Adipocyte (in vitro differentiated cells): ENCODE measurements around the gene CCNQ.

ENCODE experiments used
- DNase-seq: peaks from one replicate; pipeline ENCODE4 v3.0.0-alpha.2; 2015; ENCODE audit warnings: low read depth
- H3K27me3 ChIP-seq: replicated peaks from 2 replicates; pipeline ENCODE4 v1.7.0; 2013; ENCODE audit warnings: mild to moderate bottlenecking, low read length, moderate library complexity; ENCODE audit not compliant: control insufficient read depth, insufficient read depth
- H3K36me3 ChIP-seq: 2 replicates; pipeline ENCODE4 v1.7.0; 2013; ENCODE audit warnings: low read length, mild to moderate bottlenecking, moderate library complexity; ENCODE audit not compliant: control insufficient read depth, insufficient read depth, severe bottlenecking
- H3K4me1 ChIP-seq: 2 replicates; pipeline ENCODE4 v1.7.0; 2013; ENCODE audit warnings: mild to moderate bottlenecking, low read length, moderate library complexity; ENCODE audit not compliant: control insufficient read depth, insufficient read depth
- H3K4me3 ChIP-seq: 2 replicates; pipeline ENCODE4 v1.7.0; 2013; ENCODE audit warnings: mild to moderate bottlenecking, low read length, moderate library complexity
- H3K9ac ChIP-seq: 2 replicates; pipeline ENCODE4 v1.7.0; 2013; ENCODE audit warnings: mild to moderate bottlenecking, low read length, moderate library complexity
- H3K9me3 ChIP-seq: 2 replicates; pipeline ENCODE4 v1.7.0; 2013; ENCODE audit warnings: mild to moderate bottlenecking, low read length, moderate library complexity; ENCODE audit not compliant: control insufficient read depth

Gene CCNQ

GRCh38 chrX:153641627-153642026 lies 42.7 kb upstream of the CCNQ start:
- no peak for DNase-seq
- Histone ChIP-seq H3K27me3 (peaks cover 44% of the 10 kb centered on the region), H3K9ac (no peak overlapping the region)

GRCh38 chrX:153640736-153641575 lies 42.0 kb upstream of the CCNQ start:
- Histone ChIP-seq H3K27me3 (peaks cover 43% of the 10 kb centered on the region), H3K9me3 (no peaks in the 10 kb centered on the region), H3K4me3 (no peak overlapping the region), H3K9ac (no peak overlapping the region), H3K36me3 (no peaks in the 10 kb centered on the region), H3K4me1 (peaks cover 3% of the 10 kb centered on the region)
- DNase-seq = no peak

More at GRCh38 chrX:153641627-153642026, 42.7 kb upstream of the CCNQ start:
- no peaks in the 10 kb centered on the region for H3K36me3 ChIP-seq
- H3K9me3 ChIP-seq = no peaks in the 10 kb centered on the region
- peaks cover 3% of the 10 kb centered on the region for H3K4me1 ChIP-seq
- H3K4me3 ChIP-seq = no peak overlapping the region

- Histone ChIP-seq H3K9ac (no peak overlapping the region), H3K27me3 (peaks cover 39% of the 10 kb centered on the region)
- no peak for DNase-seq
These were observed 41.2 kb upstream of the CCNQ start for GRCh38 chrX:153640045-153640686.

GRCh38 chrX:153639177-153640044 lies 40.5 kb upstream of the CCNQ start:
- H3K4me1 ChIP-seq = peaks cover 3% of the 10 kb centered on the region
- no peaks in the 10 kb centered on the region for H3K9me3 ChIP-seq
- no peak overlapping the region for H3K9ac ChIP-seq
- no peak overlapping the region for H3K4me3 ChIP-seq
- no peaks in the 10 kb centered on the region for H3K36me3 ChIP-seq
- H3K27me3 ChIP-seq = peaks cover 39% of the 10 kb centered on the region
- DNase-seq = no peak

More at GRCh38 chrX:153640045-153640686, 41.2 kb upstream of the CCNQ start:
- Histone ChIP-seq H3K4me3 (no peak overlapping the region), H3K9me3 (no peaks in the 10 kb centered on the region), H3K36me3 (no peaks in the 10 kb centered on the region), H3K4me1 (peaks cover 3% of the 10 kb centered on the region)

- no peaks in the 10 kb centered on the region for H3K9me3 ChIP-seq
- DNase-seq = no peak
- no peak overlapping the region for H3K4me3 ChIP-seq
- no peak overlapping the region for H3K9ac ChIP-seq
- H3K36me3 ChIP-seq = no peaks in the 10 kb centered on the region
- H3K4me1 ChIP-seq = peaks cover 1% of the 10 kb centered on the region
- peaks cover 44% of the 10 kb centered on the region for H3K27me3 ChIP-seq
These were observed 39.7 kb upstream of the CCNQ start for GRCh38 chrX:153638436-153639176.

GRCh38 chrX:153638041-153638371 lies 39.1 kb upstream of the CCNQ start:
- Histone ChIP-seq H3K4me1 (no peaks in the 10 kb centered on the region), H3K4me3 (no peak overlapping the region), H3K9ac (no peak overlapping the region), H3K9me3 (no peaks in the 10 kb centered on the region), H3K27me3 (peaks cover 41% of the 10 kb centered on the region), H3K36me3 (no peaks in the 10 kb centered on the region)
- DNase-seq = no peak

DNA sequence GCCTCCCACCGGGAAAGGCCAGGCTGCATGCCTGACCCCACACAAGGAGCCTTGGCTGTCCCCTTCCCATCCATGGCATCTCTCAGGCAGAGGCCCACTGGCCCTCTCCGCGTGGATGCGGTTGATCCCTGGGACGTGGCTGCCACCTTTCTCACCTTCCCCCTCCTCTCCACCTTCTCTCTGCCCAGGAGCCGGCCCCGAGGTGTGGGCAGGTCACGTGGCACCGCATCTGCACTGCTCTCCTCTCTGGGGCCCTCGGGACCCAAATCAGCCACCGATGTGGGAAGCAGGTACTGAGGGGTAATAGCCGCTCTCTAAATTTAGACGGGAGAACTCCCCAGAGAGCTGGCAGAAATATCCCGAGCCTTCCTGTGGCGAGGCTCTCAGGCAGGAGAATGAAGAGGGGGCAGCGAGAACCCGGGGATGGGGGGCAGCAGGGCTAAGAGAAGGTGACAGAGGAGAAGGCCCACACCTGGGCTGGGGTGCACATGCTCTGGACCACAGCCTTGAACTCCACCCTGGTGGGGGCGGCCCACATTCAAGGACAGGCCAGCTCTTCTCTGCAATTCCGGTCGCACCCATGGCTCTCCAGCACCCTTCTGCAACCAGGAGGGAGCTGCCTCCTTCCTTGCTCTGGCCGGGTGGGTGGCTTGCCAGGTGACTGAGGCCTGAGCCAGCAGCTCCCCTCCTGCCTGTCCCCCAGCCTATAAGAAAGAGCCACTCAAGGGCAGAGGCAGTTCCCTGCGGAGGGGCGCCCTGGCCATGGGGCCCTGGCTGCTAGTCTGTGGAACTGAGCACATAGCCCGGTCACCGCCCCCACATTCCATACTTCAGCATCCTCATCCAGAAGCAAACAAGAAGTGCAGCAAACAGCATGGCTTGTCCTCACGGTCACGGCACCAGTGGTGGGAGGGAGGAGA lies 38.4 kb upstream of the CCNQ start:
- H3K4me1 ChIP-seq = no peaks in the 10 kb centered on the region
- H3K36me3 ChIP-seq = no peaks in the 10 kb centered on the region
- H3K4me3 ChIP-seq = no peak overlapping the region
- DNase-seq = no peak
- H3K9me3 ChIP-seq = no peaks in the 10 kb centered on the region
- peaks cover 37% of the 10 kb centered on the region for H3K27me3 ChIP-seq
- no peak overlapping the region for H3K9ac ChIP-seq

DNA sequence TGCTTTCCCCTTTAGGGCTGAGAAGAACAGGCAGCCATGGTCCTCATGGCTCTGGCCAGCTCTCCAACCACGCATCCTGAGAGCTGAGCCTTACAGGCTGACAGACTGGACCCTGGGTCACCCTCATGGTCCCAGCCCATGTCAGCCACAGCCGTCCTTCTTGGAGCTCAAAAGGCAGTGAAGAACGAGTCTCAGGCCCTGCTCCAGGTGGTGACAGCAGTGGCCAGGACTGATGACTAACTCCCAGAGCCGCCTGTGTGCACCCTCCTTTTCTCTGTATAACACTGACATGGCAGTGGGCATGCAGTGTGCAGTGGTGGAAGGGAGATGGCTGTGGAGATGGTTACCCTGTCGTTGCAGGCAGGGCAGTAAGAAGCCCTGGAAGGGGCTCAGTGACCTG lies 37.8 kb upstream of the CCNQ start:
- no peaks in the 10 kb centered on the region for H3K4me1 ChIP-seq
- H3K36me3 ChIP-seq = no peaks in the 10 kb centered on the region
- peaks cover 39% of the 10 kb centered on the region for H3K27me3 ChIP-seq
- DNase-seq = no peak
- H3K9ac ChIP-seq = no peak overlapping the region
- H3K4me3 ChIP-seq = no peak overlapping the region
- H3K9me3 ChIP-seq = peaks cover 3% of the 10 kb centered on the region

DNA sequence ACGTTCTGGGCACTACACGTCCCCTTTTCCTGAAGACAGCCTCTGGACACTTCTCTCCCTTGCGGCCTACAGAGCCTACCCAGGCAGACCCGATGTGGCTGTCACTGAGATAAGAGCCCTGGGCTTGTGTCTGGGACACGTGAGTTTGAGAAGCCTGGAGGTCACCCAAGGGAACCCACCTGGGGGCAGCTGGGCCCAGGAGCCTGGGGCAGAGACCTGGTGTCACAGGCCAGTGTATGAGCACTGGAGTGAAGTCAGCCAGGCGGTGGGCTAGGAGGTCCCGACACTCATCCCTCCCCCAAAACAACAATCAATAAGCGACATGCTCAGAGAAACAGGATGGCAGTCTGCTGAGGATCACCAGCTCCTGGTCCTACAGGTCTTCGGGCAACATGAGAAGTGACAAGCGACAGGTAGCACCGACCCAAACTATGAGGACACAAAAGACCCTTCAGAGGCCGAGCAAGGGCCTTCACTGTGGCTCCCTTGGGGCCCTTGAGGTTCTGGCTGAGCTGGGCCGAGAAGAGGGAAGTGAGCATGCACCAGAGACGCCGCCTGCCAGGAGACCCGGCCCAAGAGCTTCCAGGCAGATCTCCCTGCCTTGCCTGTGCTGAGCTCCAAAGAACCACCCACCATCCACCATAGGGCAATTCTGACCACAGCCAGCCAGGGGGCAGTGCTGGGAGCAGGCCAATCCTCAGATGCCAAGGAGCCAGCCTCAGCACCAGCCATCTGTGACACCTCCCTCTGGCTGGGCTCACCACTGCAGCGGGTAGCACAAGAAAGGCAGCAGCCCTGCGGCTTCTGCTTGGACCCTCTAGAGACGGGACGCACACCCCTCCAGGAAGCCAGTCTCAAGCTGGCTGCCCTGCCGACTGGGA lies 37.1 kb upstream of the CCNQ start:
- peak; percentile 10 for DNase-seq
- Histone ChIP-seq H3K27me3 (peaks cover 39% of the 10 kb centered on the region), H3K9ac (no peak overlapping the region), H3K4me1 (no peaks in the 10 kb centered on the region), H3K9me3 (peaks cover 10% of the 10 kb centered on the region), H3K36me3 (no peaks in the 10 kb centered on the region), H3K4me3 (no peak overlapping the region)
